AG10803 (cell line): ENCODE data around the gene TTLL1.

Source experiments
- DNase-seq: peaks from one replicate; pipeline ENCODE4 v3.0.0; 2010; ENCODE audit warnings: low read depth
- H3K4me3 ChIP-seq: 2 replicates; pipeline ENCODE4 v1.5.1; 2011; ENCODE audit warnings: mild to moderate bottlenecking, low read length, control low read depth
- TF ChIP-seq, protein P1 (sequence below): conservative IDR thresholded peaks from 2 replicates; pipeline ENCODE4 v1.5.1; 2011; ENCODE audit warnings: mild to moderate bottlenecking, low read length, control low read depth, inconsistent platforms

TTLL1 gene

DNA sequence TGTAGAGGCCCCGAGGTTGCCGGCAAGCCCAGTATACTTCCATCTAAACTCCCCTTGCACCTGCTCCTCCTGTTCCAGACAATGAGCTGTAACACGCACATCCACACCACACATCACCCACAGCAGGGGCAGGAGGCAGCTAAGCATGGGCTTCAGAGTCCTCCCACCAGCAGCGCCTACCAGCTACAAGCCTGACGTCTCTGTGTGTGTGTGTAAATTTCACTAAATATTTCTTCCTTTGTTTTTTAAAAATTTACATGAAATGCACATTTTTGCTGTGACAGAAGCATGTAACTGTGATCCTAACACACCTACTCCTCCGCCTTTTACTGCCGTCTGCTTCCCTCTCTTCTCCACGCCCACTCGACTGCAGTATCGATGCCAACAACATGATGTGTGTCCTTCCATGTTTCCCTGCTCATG is 44.9 kb downstream of the TTLL1 start:
- no peak for DNase-seq
- TF ChIP-seq, protein P1, sequence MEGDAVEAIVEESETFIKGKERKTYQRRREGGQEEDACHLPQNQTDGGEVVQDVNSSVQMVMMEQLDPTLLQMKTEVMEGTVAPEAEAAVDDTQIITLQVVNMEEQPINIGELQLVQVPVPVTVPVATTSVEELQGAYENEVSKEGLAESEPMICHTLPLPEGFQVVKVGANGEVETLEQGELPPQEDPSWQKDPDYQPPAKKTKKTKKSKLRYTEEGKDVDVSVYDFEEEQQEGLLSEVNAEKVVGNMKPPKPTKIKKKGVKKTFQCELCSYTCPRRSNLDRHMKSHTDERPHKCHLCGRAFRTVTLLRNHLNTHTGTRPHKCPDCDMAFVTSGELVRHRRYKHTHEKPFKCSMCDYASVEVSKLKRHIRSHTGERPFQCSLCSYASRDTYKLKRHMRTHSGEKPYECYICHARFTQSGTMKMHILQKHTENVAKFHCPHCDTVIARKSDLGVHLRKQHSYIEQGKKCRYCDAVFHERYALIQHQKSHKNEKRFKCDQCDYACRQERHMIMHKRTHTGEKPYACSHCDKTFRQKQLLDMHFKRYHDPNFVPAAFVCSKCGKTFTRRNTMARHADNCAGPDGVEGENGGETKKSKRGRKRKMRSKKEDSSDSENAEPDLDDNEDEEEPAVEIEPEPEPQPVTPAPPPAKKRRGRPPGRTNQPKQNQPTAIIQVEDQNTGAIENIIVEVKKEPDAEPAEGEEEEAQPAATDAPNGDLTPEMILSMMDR = no peak
- no peak overlapping the region for H3K4me3 ChIP-seq

DNA sequence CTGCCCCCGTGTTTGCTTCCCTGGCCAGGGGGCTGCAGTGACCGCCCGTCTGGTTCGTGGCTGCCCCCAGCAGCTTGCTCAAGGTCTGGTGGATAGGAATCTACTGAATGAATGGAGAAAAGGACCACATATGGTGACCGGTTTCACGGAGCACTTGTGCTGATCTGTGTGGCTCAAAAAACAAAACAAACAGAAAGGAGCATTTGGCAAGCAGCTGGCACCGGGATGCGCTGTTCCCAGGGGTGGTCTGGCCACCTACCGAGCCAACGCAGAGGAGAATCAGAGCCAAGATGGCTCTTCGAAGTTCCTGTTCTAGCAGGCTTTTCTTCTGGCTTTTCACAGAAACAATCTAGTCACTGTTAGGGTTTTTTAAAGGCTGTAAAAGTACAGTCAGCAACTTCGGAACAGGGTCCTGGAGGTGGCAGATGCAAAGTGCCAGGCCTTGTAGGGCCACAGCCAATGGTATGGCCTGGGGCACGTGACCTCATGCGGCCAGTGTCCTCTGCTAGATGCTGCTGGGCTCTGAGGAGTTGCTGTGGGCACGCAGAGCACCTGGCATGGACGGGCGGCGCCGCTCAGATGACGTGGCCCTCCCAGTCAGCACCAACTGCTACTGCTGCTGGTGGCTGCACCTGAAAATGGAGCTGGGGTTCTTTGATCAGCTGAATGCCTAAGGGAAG is 47.0 kb downstream of the TTLL1 start:
- DNase-seq = peak; percentile 51
- H3K4me3 ChIP-seq = no peak overlapping the region
- TF ChIP-seq, protein P1 = no peak

DNA sequence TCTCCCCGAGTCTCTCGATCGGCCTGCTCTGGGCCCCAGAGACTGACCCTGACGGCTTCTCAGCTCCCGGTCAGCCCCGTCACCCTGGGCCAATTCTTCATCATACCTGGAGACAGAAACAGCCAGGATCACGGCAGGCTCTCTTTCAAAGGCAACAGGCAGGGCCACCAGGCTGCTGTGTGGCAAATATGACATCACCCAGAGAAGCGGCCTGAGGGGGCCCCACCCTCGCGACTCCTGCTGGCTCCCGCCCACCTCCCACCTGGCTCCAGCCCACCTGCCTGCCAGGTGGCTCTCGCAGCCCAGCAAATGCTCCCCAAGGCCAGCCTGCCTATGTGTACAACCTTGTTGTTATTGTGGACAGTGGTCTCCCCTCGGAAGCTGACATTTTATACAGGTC is 49.4 kb downstream of the TTLL1 start:
- no peak for DNase-seq
- TF ChIP-seq, protein P1 = no peak
- H3K4me3 ChIP-seq = no peak overlapping the region

DNA sequence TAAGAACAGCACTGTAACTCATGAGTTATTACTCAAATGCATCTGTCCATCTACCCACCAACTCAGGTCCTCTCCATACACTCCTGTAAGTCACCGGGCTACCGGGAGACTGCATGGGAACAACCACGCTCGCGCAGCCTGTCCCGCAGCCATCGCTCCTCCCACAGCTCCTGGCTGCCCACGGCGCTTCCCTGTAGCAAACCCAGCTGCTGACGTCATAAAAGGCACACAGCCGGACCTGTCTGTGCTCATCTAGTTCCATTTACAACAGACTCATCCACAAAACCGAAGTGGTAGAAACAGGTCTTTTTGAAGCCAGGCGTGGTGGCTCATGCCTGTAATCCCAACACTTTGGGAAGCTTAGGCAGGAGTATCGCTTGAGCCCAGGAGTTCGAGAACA is 50.9 kb downstream of the TTLL1 start:
- no peak for DNase-seq
- TF ChIP-seq, protein P1 = no peak
- no peak overlapping the region for H3K4me3 ChIP-seq

DNA sequence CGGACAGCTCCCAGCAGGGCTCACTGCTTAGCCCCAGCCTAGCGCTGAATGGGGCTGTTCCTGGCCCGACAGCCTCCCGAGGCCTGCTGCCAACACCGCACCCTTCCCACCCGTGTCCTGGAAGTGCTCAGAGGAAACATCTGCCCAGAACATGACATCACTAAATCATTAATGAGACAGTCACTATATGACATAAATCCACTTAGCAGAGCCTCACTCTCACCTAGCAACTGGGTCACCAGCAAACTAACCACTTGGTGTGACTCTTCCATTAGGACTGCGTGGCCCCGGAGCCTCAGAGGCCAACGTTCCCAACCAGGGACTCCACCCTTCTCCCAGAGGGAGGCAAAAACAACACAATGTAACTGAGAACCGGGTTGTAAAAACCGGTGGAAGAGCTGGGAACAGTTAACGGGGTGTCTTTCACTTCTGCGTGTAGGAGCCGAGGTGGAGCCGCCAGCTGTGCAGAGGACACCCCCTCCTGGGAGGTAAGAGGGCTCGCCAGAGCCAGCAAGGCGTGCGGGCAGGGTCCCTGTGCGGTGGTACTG is 52.8 kb downstream of the TTLL1 start:
- H3K4me3 ChIP-seq = no peak overlapping the region
- peak; percentile 89 for DNase-seq
- TF ChIP-seq, protein P1 = no peak

DNA sequence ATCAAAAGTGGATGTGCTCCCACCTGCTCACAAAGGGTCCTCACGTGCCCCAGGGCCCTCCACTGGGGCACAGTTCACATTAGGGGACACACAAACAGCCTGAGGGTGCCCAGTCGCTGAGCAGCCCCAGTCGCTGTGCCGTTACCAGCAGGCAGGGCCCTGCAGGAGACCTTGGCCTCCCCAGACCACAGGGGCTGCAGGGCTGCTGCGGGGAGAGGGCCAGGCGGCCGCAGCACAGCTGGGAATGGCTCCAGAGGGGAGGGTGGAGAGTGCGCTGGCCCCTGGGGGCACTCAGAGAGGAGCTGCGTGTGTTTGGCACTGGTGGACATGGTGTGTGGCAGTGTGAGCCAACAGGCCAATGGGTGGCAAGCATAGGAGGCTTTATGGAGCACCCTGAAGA is 53.9 kb downstream of the TTLL1 start:
- TF ChIP-seq, protein P1 = no peak
- DNase-seq = no peak
- H3K4me3 ChIP-seq = no peak overlapping the region

DNA sequence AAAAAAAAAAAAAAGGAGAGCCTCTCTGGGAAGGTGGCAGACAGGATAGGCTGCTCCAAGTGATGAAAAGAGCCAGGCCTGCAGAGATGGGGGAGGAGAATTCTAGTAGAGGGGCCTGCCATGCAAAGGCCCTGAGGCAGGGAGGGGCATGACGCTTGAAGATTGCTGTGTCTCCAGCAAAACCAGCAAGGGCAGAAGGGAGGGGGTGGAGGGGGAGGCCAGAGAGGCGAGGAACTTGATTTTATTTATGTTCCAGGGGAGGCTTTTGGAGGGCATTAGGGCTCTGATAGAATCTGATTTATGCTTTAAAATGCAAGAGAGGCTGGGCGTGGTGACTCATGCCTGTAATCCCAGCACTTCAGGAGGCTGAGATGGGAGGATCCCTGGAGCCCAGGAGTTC is 57.6 kb downstream of the TTLL1 start:
- no peak overlapping the region for H3K4me3 ChIP-seq
- TF ChIP-seq, protein P1 = no peak

More for the DNA sequence above, 57.6 kb downstream of the TTLL1 start:
- DNase-seq = no peak
